Neuronal stem cell (in vitro differentiated cells): Measurements from ENCODE around the gene KCNAB1.

ENCODE experiments used
- DNase-seq: peaks from one replicate; pipeline ENCODE4 v3.0.0-alpha.2; 2013; ENCODE audit warnings: low spot score
- H2AFZ ChIP-seq: one replicate; pipeline ENCODE4 v1.6.1; 2013; ENCODE audit warnings: mild to moderate bottlenecking, low read length, inconsistent platforms
- H2AK5ac ChIP-seq: 2 replicates; pipeline ENCODE4 v1.6.1; 2013; ENCODE audit warnings: low read depth, mild to moderate bottlenecking, inconsistent platforms, low read length, moderate library complexity, mixed read lengths
- H2BK120ac ChIP-seq: 2 replicates; pipeline ENCODE4 v1.6.1; 2013; ENCODE audit warnings: low read depth, mild to moderate bottlenecking, inconsistent platforms, low read length, moderate library complexity, mixed read lengths
- H2BK12ac ChIP-seq: one replicate; pipeline ENCODE4 v1.6.1; 2013; ENCODE audit warnings: low read length, inconsistent platforms
- H2BK15ac ChIP-seq: 2 replicates; pipeline ENCODE4 v1.6.1; 2013; ENCODE audit warnings: mild to moderate bottlenecking, low read length, inconsistent platforms, mixed read lengths
- H2BK5ac ChIP-seq: one replicate; pipeline ENCODE4 v1.6.1; 2013; ENCODE audit warnings: inconsistent platforms, mild to moderate bottlenecking, low read length, moderate library complexity
- H3K14ac ChIP-seq: one replicate; pipeline ENCODE4 v1.6.1; 2013; ENCODE audit warnings: low read length, inconsistent platforms
- H3K18ac ChIP-seq: 2 replicates; pipeline ENCODE4 v1.6.1; 2013; ENCODE audit warnings: low read length, inconsistent platforms
- H3K23ac ChIP-seq: 2 replicates; pipeline ENCODE4 v1.6.1; 2013; ENCODE audit warnings: low read depth, mild to moderate bottlenecking, mixed read lengths, low read length, inconsistent platforms; ENCODE audit not compliant: poor library complexity
- H3K27ac ChIP-seq: replicated peaks from 3 replicates; pipeline ENCODE4 v1.5.1; 2013; ENCODE audit warnings: low read length, inconsistent platforms
- H3K27me3 ChIP-seq, 3 experiments: 2 replicates each; pipeline ENCODE4 v1.6.1; 2013; ENCODE audit warnings: low read length in 3 of 3, mild to moderate bottlenecking in 2 of 3, inconsistent platforms in 1 of 3, low read depth in 1 of 3, mixed read lengths in 1 of 3, moderate library complexity in 1 of 3; ENCODE audit not compliant: control insufficient read depth in 3 of 3, insufficient read depth in 3 of 3
- H3K36me3 ChIP-seq, 2 donors: replicated peaks in 1 of 2; 2 replicates each; pipeline ENCODE4 v1.6.1; 2013; ENCODE audit warnings: low read length in 2 of 2; ENCODE audit not compliant: control insufficient read depth in 2 of 2, insufficient read depth in 2 of 2
- H3K4ac ChIP-seq: 2 replicates; pipeline ENCODE4 v1.6.1; 2013; ENCODE audit warnings: inconsistent platforms, mild to moderate bottlenecking, low read length, moderate library complexity
- H3K4me1 ChIP-seq, 2 donors: 1 replicate in 1 of 2; 2 replicates in 1 of 2; pipeline ENCODE4 v1.6.1; 2013; ENCODE audit warnings: low read length in 2 of 2, low read depth in 1 of 2; ENCODE audit not compliant: control insufficient read depth in 2 of 2, insufficient read depth in 1 of 2
- H3K4me2 ChIP-seq: one replicate; pipeline ENCODE4 v1.6.1; 2013; ENCODE audit warnings: mild to moderate bottlenecking, low read length, inconsistent platforms; ENCODE audit not compliant: insufficient read depth, poor library complexity, severe bottlenecking
- H3K4me3 ChIP-seq, 2 donors: 2 replicates each; pipeline ENCODE4 v1.5.1; 2013; ENCODE audit warnings: low read length in 2 of 2, mild to moderate bottlenecking in 2 of 2, inconsistent platforms in 1 of 2, moderate library complexity in 1 of 2
- H3K79me1 ChIP-seq: one replicate; pipeline ENCODE4 v1.6.1; 2013; ENCODE audit warnings: low read depth, mild to moderate bottlenecking, inconsistent platforms, low read length, moderate library complexity
- H3K9ac ChIP-seq: one replicate; pipeline ENCODE4 v1.6.1; 2013; ENCODE audit warnings: mild to moderate bottlenecking, low read depth, low read length, inconsistent platforms; ENCODE audit not compliant: poor library complexity
- H3K9me3 ChIP-seq, 2 donors: replicated peaks in 1 of 2; 2 replicates each; pipeline versions ENCODE3 to v1.6.1; 2013; ENCODE audit warnings: low read length in 2 of 2, mild to moderate bottlenecking in 2 of 2, inconsistent platforms in 1 of 2, low read depth in 1 of 2, mixed read lengths in 1 of 2, moderate library complexity in 1 of 2; ENCODE audit not compliant: control insufficient read depth in 2 of 2, insufficient read depth in 1 of 2
- H4K8ac ChIP-seq: one replicate; pipeline ENCODE4 v1.6.1; 2013; ENCODE audit warnings: low read depth, mild to moderate bottlenecking, inconsistent platforms, low read length, moderate library complexity
- H4K91ac ChIP-seq: one replicate; pipeline ENCODE4 v1.6.1; 2013; ENCODE audit warnings: low read length, low read depth, mild to moderate bottlenecking, inconsistent platforms; ENCODE audit not compliant: poor library complexity
- WGBS, 2 donors: extraction: QIAGEN DNeasy Blood & Tissue Kit; methylation state at CpG; one replicate each; pipeline ENCODE4 v1.1.7; 2013; ENCODE audit warnings: missing lambda C conversion rate in 2 of 2, mixed read lengths in 1 of 2; ENCODE audit not compliant: insufficient read length in 2 of 2, insufficient replicate concordance in 1 of 2; ENCODE audit errors: extremely low coverage in 2 of 2; 5-methylcytosine and 5-hydroxymethylcytosine counted together

KCNAB1 gene

GRCh38 chr3:156180077-156180476 is 59.7 kb downstream of the KCNAB1 start:
- H3K27ac ChIP-seq: no peak overlapping the region
- H3K14ac ChIP-seq: no peak overlapping the region
- no peak overlapping the region for H2BK5ac ChIP-seq
- H3K9me3 ChIP-seq: no peaks in the 10 kb centered on the region
- H4K91ac ChIP-seq: no peak overlapping the region
- H3K4me1 ChIP-seq: no peaks in the 10 kb centered on the region
- H2BK120ac ChIP-seq: no peak overlapping the region
- no peak overlapping the region for H4K8ac ChIP-seq
- no peak overlapping the region for H2AK5ac ChIP-seq
- H3K4ac ChIP-seq: no peak overlapping the region
- H3K9ac ChIP-seq: no peak overlapping the region
- H3K4me2 ChIP-seq: no peak overlapping the region
- no peaks in the 10 kb centered on the region for H3K79me1 ChIP-seq
- no peak overlapping the region for H3K18ac ChIP-seq
- H2BK15ac ChIP-seq: no peak overlapping the region
- no peaks in the 10 kb centered on the region for H3K27me3 ChIP-seq
- no peak overlapping the region for H2AFZ ChIP-seq
- H3K4me3 ChIP-seq: no peak overlapping the region
- H3K23ac ChIP-seq: no peak overlapping the region
- DNase-seq: no peak
- no peak overlapping the region for H2BK12ac ChIP-seq
- no peaks in the 10 kb centered on the region for H3K36me3 ChIP-seq

- Histone ChIP-seq H3K4me3 (no peak overlapping the region), H3K27ac (no peak overlapping the region), H3K4ac (no peak overlapping the region), H4K91ac (no peak overlapping the region), H3K9ac (no peak overlapping the region), H2AFZ (no peak overlapping the region), H3K79me1 (no peaks in the 10 kb centered on the region), H2BK12ac (no peak overlapping the region), H4K8ac (no peak overlapping the region), H2BK5ac (no peak overlapping the region), H2AK5ac (no peak overlapping the region), H3K27me3 (no peaks in the 10 kb centered on the region), H2BK120ac (no peak overlapping the region), H3K18ac (no peak overlapping the region), H3K14ac (no peak overlapping the region), H2BK15ac (no peak overlapping the region), H3K4me1 (no peaks in the 10 kb centered on the region), H3K4me2 (no peak overlapping the region), H3K9me3 (no peaks in the 10 kb centered on the region), H3K23ac (no peak overlapping the region), H3K36me3 (no peaks in the 10 kb centered on the region)
- WGBS, 2 donors: no CpG with 5 or more reads among the region's 2 CpGs
- DNase-seq: no peak
These were observed 61.1 kb downstream of the KCNAB1 start for GRCh38 chr3:156181509-156181908.

GRCh38 chr3:156183396-156183795 is 63.0 kb downstream of the KCNAB1 start:
- no peak overlapping the region for H3K14ac ChIP-seq
- H2BK5ac ChIP-seq: no peak overlapping the region
- no peaks in the 10 kb centered on the region for H3K36me3 ChIP-seq
- no peaks in the 10 kb centered on the region for H3K79me1 ChIP-seq
- H4K91ac ChIP-seq: no peak overlapping the region
- no peak for DNase-seq
- WGBS, 2 donors: no CpG with 5 or more reads among the region's 1 CpG
- no peak overlapping the region for H2BK120ac ChIP-seq
- H2BK12ac ChIP-seq: no peak overlapping the region
- no peak overlapping the region for H3K4me2 ChIP-seq
- no peaks in the 10 kb centered on the region for H3K4me1 ChIP-seq
- no peak overlapping the region for H3K18ac ChIP-seq
- no peak overlapping the region for H2BK15ac ChIP-seq
- H3K23ac ChIP-seq: no peak overlapping the region
- H2AK5ac ChIP-seq: no peak overlapping the region
- no peak overlapping the region for H4K8ac ChIP-seq
- no peak overlapping the region for H2AFZ ChIP-seq
- no peak overlapping the region for H3K4me3 ChIP-seq
- H3K27me3 ChIP-seq: no peaks in the 10 kb centered on the region
- no peak overlapping the region for H3K4ac ChIP-seq
- no peaks in the 10 kb centered on the region for H3K9me3 ChIP-seq
- H3K27ac ChIP-seq: no peak overlapping the region
- no peak overlapping the region for H3K9ac ChIP-seq

GRCh38 chr3:156184156-156184555 is 63.8 kb downstream of the KCNAB1 start:
- Histone ChIP-seq H3K18ac (no peak overlapping the region), H3K14ac (no peak overlapping the region), H3K27me3 (no peaks in the 10 kb centered on the region), H3K4me3 (no peak overlapping the region), H4K8ac (no peak overlapping the region), H2AK5ac (no peak overlapping the region), H3K9me3 (no peaks in the 10 kb centered on the region), H3K4me1 (no peaks in the 10 kb centered on the region), H2AFZ (no peak overlapping the region), H2BK5ac (no peak overlapping the region), H3K4ac (no peak overlapping the region), H3K4me2 (no peak overlapping the region), H3K9ac (no peak overlapping the region), H3K23ac (no peak overlapping the region), H2BK120ac (no peak overlapping the region), H2BK15ac (no peak overlapping the region), H3K79me1 (no peaks in the 10 kb centered on the region), H2BK12ac (no peak overlapping the region), H3K36me3 (no peaks in the 10 kb centered on the region), H4K91ac (no peak overlapping the region), H3K27ac (no peak overlapping the region)
- WGBS, 2 donors: no CpG with 5 or more reads among the region's 1 CpG
- no peak for DNase-seq
